Measurements from ENCODE around the gene NPR2. TPM values are rescaled to one million over a fixed set of nuclear protein-coding genes. Genes with fewer than 3 reads are reported as not detected.

NPR2 gene
- total RNA-seq, 1 experiment from 2014 or later = 12.5 TPM

- Histone ChIP-seq H2BK12ac (ENCODE audit: insufficient read length, low read depth, low read length) (no peak within 1 kb of the TSS), H3K14ac (ENCODE audit: insufficient read depth, low read length) (no peak within 1 kb of the TSS), H4K20me1 (ENCODE audit: control insufficient read depth, insufficient read depth, insufficient read length) (no peaks in the 10 kb centered on the region), H4K8ac (replicated peaks; ENCODE audit: insufficient read length, low read depth, low read length) (no peak within 1 kb of the TSS), H3K23me2 (ENCODE audit: insufficient read length, low read depth, low read length, poor library complexity, severe bottlenecking) (peaks cover 3% of the 10 kb centered on the region), H4K91ac (ENCODE audit: insufficient read length, low read depth, low read length) (no peak within 1 kb of the TSS), H3K27ac (ENCODE audit: insufficient read length, low read depth, low read length) (no peak within 1 kb of the TSS), H2AK5ac (ENCODE audit: insufficient read length, low read length) (no peak within 1 kb of the TSS), H3K9me3 (ENCODE audit: control insufficient read depth, low read depth, low read length) (no peaks in the 10 kb centered on the region), H2BK20ac (ENCODE audit: low read depth, low read length, poor library complexity, severe bottlenecking) (no peak within 1 kb of the TSS), H3K27me3 (ENCODE audit: insufficient read depth, low read length) (no peaks in the 10 kb centered on the region), H2BK15ac (ENCODE audit: low read depth, low read length) (no peak within 1 kb of the TSS), H2BK120ac (ENCODE audit: low read depth, low read length, poor library complexity, severe bottlenecking) (no peak within 1 kb of the TSS), H3K56ac (ENCODE audit: insufficient read length, low read depth, low read length) (no peak within 1 kb of the TSS), H3K4me2 (ENCODE audit: insufficient read depth, insufficient read length, low read length) (no peak within 1 kb of the TSS), H3T11ph (ENCODE audit: low read length) (no peak within 1 kb of the TSS), H3K23ac (ENCODE audit: insufficient read length, low read depth, low read length) (no peak within 1 kb of the TSS), H3K18ac (ENCODE audit: insufficient read length, low read depth, low read length) (no peak within 1 kb of the TSS), H3K79me1 (ENCODE audit: insufficient read depth, low read depth, low read length, poor library complexity, severe bottlenecking) (peaks cover 5% of the 10 kb centered on the region), H3K79me2 (ENCODE audit: insufficient read depth, low read length) (no peaks in the 10 kb centered on the region; the same call in 1 of the 2 replicates), H3K4me1 (ENCODE audit: insufficient read depth, low read length) (no peaks in the 10 kb centered on the region), H3K9ac (ENCODE audit: extremely low read depth, insufficient read length, low read length) (no peak within 1 kb of the TSS), H2AFZ (ENCODE audit: low read length) (no peak within 1 kb of the TSS), H4K5ac (ENCODE audit: insufficient read length, low read depth, low read length) (no peak within 1 kb of the TSS), H2BK5ac (ENCODE audit: insufficient read length, low read length) (no peak within 1 kb of the TSS), H3K4ac (ENCODE audit: low read depth, low read length) (no peak within 1 kb of the TSS)
- no peaks in the 10 kb centered on the region for H3K27me3 Mint-ChIP-seq (ENCODE audit: low read depth)
- H3K4me3 Mint-ChIP-seq = no peak within 1 kb of the TSS; a peak in 2 of 5 replicates
- peaks cover 23% of the 10 kb centered on the region in 2 experiments for H3K4me1 Mint-ChIP-seq
- no CpG with 5 or more reads among the region's 3 CpGs for WGBS (ENCODE audit: extremely low coverage, insufficient read length, low lambda C conversion rate)
- DNase-seq = no peak
- H3K27ac Mint-ChIP-seq = no peak within 1 kb of the TSS
- TF ChIP-seq CTCF (conservative IDR thresholded peaks at IDR 0.05) = no peak
- H3K36me3 Mint-ChIP-seq (ENCODE audit: insufficient read depth in 1 of 3, low read depth in 3 of 3) = peaks cover 19 to 37% (median 36%) of the 10 kb centered on the region in 3 experiments; a peak in 6 of 7 replicates
- no peaks in the 10 kb centered on the region for H3K9me3 Mint-ChIP-seq
These were observed 37.1 kb upstream of the NPR2 start, which contains the start of gene MSMP for GRCh38 chr9:35754264-35754663. Gene MSMP, minus strand, starts transcription at chr9:35754276. Its CDS starts 147 bp downstream, at chr9:35754129.
